Neural progenitor cell (in vitro differentiated cells): ENCODE results near the gene ACRBP. TPM values are rescaled to one million over a fixed set of nuclear protein-coding genes. Genes with fewer than 3 reads are reported as not detected.

Experiments
- DNase-seq: peaks from one replicate; pipeline ENCODE4 v3.0.0-alpha.2; 2016; ENCODE audit warnings: low spot score
- H2AFZ ChIP-seq: fragments of 200-600 bp; sonication (generic); replicated peaks from 2 replicates; pipeline ENCODE4 v1.6.1; 2016; ENCODE audit warnings: antibody characterized with exemption
- H3F3A ChIP-seq: fragments of 200-600 bp; sonication (generic); 2 replicates; pipeline ENCODE4 v1.6.1; 2016; ENCODE audit warnings: antibody characterized with exemption, low read depth
- H3K27ac ChIP-seq: fragments of 200-600 bp; sonication (generic); 2 replicates; pipeline ENCODE4 v1.5.1; 2016; ENCODE audit warnings: mild to moderate bottlenecking
- H3K27me3 ChIP-seq: fragments of 200-600 bp; sonication (generic); 2 replicates; pipeline ENCODE4 v1.6.1; 2016; ENCODE audit warnings: mild to moderate bottlenecking, moderate library complexity
- H3K36me3 ChIP-seq: fragments of 200-600 bp; sonication (generic); 2 replicates; pipeline ENCODE4 v1.5.1; 2016
- H3K4me1 ChIP-seq: fragments of 200-600 bp; sonication (generic); 2 replicates; pipeline ENCODE4 v1.6.1; 2016; ENCODE audit warnings: mixed run types
- H3K4me2 ChIP-seq: fragments of 200-600 bp; sonication (generic); 2 replicates; pipeline ENCODE4 v1.6.1; 2016
- H3K4me3 ChIP-seq: fragments of 200-600 bp; sonication (generic); 2 replicates; pipeline ENCODE4 v1.5.1; 2016
- H3K79me2 ChIP-seq: fragments of 200-600 bp; sonication (generic); 2 replicates; pipeline ENCODE4 v1.6.1; 2016; ENCODE audit warnings: low read depth
- H3K9ac ChIP-seq: fragments of 200-600 bp; sonication (generic); 2 replicates; pipeline ENCODE4 v1.6.1; 2016
- H3K9me3 ChIP-seq: fragments of 200-600 bp; sonication (generic); 2 replicates; pipeline ENCODE4 v1.5.1; 2016; ENCODE audit warnings: low read depth
- H4K20me1 ChIP-seq: fragments of 200-600 bp; sonication (generic); 2 replicates; pipeline ENCODE4 v1.6.1; 2016; ENCODE audit warnings: low read depth
- H3K27ac Mint-ChIP-seq: 3 replicates; pipeline ENCODE4 v1.8.0; 2021; ENCODE audit warnings: mixed read lengths
- H3K27me3 Mint-ChIP-seq: 2 replicates; pipeline ENCODE4 v1.8.0; 2022; ENCODE audit warnings: low read depth, mild to moderate bottlenecking, inconsistent platforms, moderate library complexity, mixed read lengths; ENCODE audit not compliant: insufficient read depth
- H3K36me3 Mint-ChIP-seq: 3 replicates; pipeline ENCODE4 v1.8.0; 2021; ENCODE audit warnings: mixed read lengths
- H3K4me1 Mint-ChIP-seq: 3 replicates; pipeline ENCODE4 v1.8.0; 2021; ENCODE audit warnings: mixed read lengths
- H3K4me3 Mint-ChIP-seq: 3 replicates; pipeline ENCODE4 v1.8.0; 2021; ENCODE audit warnings: mild to moderate bottlenecking, moderate library complexity, mixed read lengths
- H3K9me3 Mint-ChIP-seq: 3 replicates; pipeline ENCODE4 v1.8.0; 2020; ENCODE audit warnings: mixed read lengths
- EZH2 ChIP-seq: fragments of 200-600 bp; sonication (generic); IDR thresholded peaks from 2 replicates; pipeline ENCODE4 v1.6.1; 2017; ENCODE audit warnings: antibody characterized with exemption, mild to moderate bottlenecking, moderate library complexity
- EZH2phosphoT487 ChIP-seq: fragments of 200-600 bp; sonication (generic); IDR thresholded peaks from 2 replicates; pipeline ENCODE4 v1.6.1; 2017; ENCODE audit warnings: antibody characterized with exemption
- total RNA-seq: library from RNA; depleted of rRNA; stranded (reverse); fragments of >200 nt; gene quantifications from 2 replicates; pipeline ENCODE4 v1.2.3, GENCODE V29; 2015; ENCODE audit warnings: low replicate concordance
- TF ChIP-seq, protein P1 (sequence below): fragments of 200-600 bp; sonication (generic); IDR thresholded peaks from 2 replicates; pipeline ENCODE4 v1.5.1; 2017; ENCODE audit warnings: antibody characterized with exemption, mild to moderate bottlenecking

ACRBP gene
- total RNA-seq, 1 donor from 2014 or later = 2.7 TPM

DNA sequence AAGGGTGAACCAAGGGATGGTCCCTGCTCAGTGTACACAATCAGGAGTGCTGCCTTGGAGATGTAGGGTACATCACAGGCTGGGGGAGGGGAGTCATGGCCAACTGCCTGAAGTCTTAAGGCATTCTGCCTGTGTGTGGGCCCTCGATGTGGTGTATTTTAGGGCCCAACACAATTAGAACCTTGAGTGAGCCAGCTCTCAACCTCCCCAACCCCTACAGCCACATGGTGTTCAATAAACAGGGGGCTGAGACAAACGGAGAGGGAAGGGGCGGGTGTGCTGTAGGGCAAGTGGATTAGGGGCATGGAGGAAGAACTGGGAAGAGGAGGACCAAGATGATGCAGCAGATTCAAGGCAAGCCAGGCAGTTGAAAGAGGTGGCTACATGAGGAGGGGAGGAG is 31.4 kb downstream of the ACRBP start:
- H3F3A ChIP-seq = peaks cover 64% of the 10 kb centered on the region
- H3K27ac Mint-ChIP-seq = peak overlapping the region; percentile 77

DNA sequence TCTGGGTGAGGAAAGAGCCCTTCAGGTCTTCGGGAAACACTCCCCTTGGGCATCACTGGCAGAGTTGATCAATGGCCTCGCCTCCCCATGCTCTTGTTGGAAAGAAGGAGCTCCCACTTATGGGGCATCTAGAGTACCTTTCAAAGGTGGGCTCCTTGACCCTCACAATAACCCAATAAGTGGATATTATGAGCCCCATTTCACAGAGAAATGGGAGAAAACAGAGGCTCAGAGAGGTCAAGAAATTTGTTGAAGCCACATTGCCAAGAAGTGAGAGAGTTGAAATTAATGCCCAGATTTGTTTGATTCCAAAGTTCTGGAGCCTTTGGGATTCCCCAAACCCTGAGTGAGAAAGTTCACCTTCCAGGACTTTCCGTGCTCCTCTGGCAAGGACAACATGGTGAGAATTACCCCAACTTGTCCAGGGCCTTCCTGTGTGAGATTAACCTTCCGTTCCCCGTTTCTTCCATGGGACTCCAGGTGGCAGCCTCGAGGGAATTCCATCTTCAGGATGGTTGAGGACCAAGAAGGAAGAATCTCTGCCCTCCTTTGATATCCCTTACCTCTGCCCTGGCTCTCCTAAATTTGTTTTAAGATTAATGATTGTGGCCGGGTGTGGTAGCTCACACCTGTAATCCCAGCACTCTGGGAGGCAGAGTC is 32.6 kb downstream of the ACRBP start:
- H3K36me3 Mint-ChIP-seq = no peaks in the 10 kb centered on the region
- Histone ChIP-seq H2AFZ (no peak overlapping the region), H3K36me3 (no peaks in the 10 kb centered on the region), H3K9ac (no peak overlapping the region), H3K27ac (peak overlapping the region; percentile 77), H4K20me1 (no peaks in the 10 kb centered on the region), H3K9me3 (no peaks in the 10 kb centered on the region), H3K4me1 (peaks cover 33% of the 10 kb centered on the region), H3K4me3 (no peak overlapping the region), H3K4me2 (no peak overlapping the region), H3F3A (peaks cover 67% of the 10 kb centered on the region), H3K79me2 (no peaks in the 10 kb centered on the region), H3K27me3 (peaks cover 11% of the 10 kb centered on the region)
- peaks cover 47% of the 10 kb centered on the region for H3K4me1 Mint-ChIP-seq
- peak overlapping the region; percentile 55 for H3K4me3 Mint-ChIP-seq
- H3K27ac Mint-ChIP-seq = peak overlapping the region; percentile 80
- no peaks in the 10 kb centered on the region for H3K9me3 Mint-ChIP-seq
- TF ChIP-seq, protein P1, sequence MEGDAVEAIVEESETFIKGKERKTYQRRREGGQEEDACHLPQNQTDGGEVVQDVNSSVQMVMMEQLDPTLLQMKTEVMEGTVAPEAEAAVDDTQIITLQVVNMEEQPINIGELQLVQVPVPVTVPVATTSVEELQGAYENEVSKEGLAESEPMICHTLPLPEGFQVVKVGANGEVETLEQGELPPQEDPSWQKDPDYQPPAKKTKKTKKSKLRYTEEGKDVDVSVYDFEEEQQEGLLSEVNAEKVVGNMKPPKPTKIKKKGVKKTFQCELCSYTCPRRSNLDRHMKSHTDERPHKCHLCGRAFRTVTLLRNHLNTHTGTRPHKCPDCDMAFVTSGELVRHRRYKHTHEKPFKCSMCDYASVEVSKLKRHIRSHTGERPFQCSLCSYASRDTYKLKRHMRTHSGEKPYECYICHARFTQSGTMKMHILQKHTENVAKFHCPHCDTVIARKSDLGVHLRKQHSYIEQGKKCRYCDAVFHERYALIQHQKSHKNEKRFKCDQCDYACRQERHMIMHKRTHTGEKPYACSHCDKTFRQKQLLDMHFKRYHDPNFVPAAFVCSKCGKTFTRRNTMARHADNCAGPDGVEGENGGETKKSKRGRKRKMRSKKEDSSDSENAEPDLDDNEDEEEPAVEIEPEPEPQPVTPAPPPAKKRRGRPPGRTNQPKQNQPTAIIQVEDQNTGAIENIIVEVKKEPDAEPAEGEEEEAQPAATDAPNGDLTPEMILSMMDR = peak; percentile 21
- TF ChIP-seq EZH2phosphoT487 = no peak
- DNase-seq = peak; percentile 56
- peaks cover 19% of the 10 kb centered on the region for H3K27me3 Mint-ChIP-seq

More for the DNA sequence above, 31.4 kb downstream of the ACRBP start:
- no peak overlapping the region for H3K27ac ChIP-seq
- H3K4me3 ChIP-seq = no peak overlapping the region
- no peaks in the 10 kb centered on the region for H4K20me1 ChIP-seq
- H3K36me3 ChIP-seq = no peaks in the 10 kb centered on the region
- peaks cover 32% of the 10 kb centered on the region for H3K4me1 ChIP-seq
- H3K4me1 Mint-ChIP-seq = peaks cover 42% of the 10 kb centered on the region
- H2AFZ ChIP-seq = no peak overlapping the region
- no peak overlapping the region for H3K4me3 Mint-ChIP-seq
- H3K4me2 ChIP-seq = no peak overlapping the region
- H3K36me3 Mint-ChIP-seq = no peaks in the 10 kb centered on the region
- H3K9ac ChIP-seq = no peak overlapping the region
- no peaks in the 10 kb centered on the region for H3K79me2 ChIP-seq
- H3K9me3 Mint-ChIP-seq = no peaks in the 10 kb centered on the region
- H3K27me3 ChIP-seq = peaks cover 23% of the 10 kb centered on the region
- H3K27me3 Mint-ChIP-seq = peaks cover 17% of the 10 kb centered on the region
- no peak for DNase-seq
- no peaks in the 10 kb centered on the region for H3K9me3 ChIP-seq
- TF ChIP-seq, protein P1 = no peak
- TF ChIP-seq EZH2 (no peak), EZH2phosphoT487 (no peak)

DNA sequence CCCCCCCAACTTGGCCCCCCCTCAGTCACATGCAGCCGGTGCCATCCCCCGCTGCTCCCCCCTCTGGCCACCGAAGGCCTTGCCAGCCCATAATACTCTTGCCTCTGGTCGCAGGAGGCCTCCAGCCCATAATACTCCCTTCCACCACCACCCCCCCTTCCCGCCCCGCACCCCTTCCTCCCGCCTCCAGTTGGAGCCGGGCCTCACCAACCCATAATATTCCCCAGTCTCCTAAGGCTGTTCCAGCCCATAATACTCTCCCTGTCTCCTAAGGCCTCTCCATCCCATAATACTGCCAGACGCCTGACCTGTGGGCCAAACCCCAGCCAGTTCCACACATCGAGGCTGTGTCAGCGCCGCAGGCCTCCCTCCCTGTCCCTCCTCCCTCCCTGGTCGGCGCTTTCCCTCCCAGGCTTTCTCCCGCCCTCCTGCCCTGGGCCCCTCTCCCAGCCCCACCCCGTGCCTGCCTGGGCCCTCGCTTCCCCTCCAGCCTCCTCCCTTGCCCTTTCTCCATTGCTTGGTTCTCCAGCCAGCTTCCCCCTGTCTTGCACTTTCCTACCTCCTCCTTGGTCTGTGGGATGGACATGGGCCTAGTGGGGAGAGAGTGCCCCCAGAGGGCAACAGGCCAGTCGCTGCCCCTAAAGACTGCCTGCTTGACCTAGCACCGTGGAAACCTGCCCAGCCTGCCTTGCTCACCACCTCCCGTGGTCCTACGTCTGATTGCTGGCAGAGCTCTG is 33.3 kb downstream of the ACRBP start:
- H3K9ac ChIP-seq = no peak overlapping the region
- Mint-ChIP-seq H3K4me3 (peak overlapping the region; percentile 55), H3K4me1 (peaks cover 47% of the 10 kb centered on the region), H3K9me3 (no peaks in the 10 kb centered on the region), H3K27ac (peak overlapping the region; percentile 80), H3K27me3 (peaks cover 18% of the 10 kb centered on the region), H3K36me3 (no peaks in the 10 kb centered on the region)
- H4K20me1 ChIP-seq = no peaks in the 10 kb centered on the region
- H3K36me3 ChIP-seq = no peaks in the 10 kb centered on the region
- H3K9me3 ChIP-seq = no peaks in the 10 kb centered on the region
- TF ChIP-seq EZH2phosphoT487 = no peak
- TF ChIP-seq, protein P1 = peak; percentile 52
- TF ChIP-seq EZH2 = no peak
- H3F3A ChIP-seq = peaks cover 73% of the 10 kb centered on the region
- peaks cover 33% of the 10 kb centered on the region for H3K4me1 ChIP-seq
- H3K4me2 ChIP-seq = no peak overlapping the region
- H3K27me3 ChIP-seq = peaks cover 4% of the 10 kb centered on the region
- peak; percentile 96 for DNase-seq
- H3K79me2 ChIP-seq = no peaks in the 10 kb centered on the region
- H3K4me3 ChIP-seq = no peak overlapping the region
- H2AFZ ChIP-seq = no peak overlapping the region
- peak overlapping the region; percentile 77 for H3K27ac ChIP-seq
